Stomach (tissue), 4 donors: ENCODE data around the gene TAX1BP1.

Source experiments
- POLR2AphosphoS5 ChIP-seq, 3 donors: sonication (generic); formaldehyde crosslinking; IDR thresholded peaks; one replicate each; pipeline ENCODE4 v1.6.1; 2016; ENCODE audit warnings: antibody characterized with exemption in 3 of 3
- TF ChIP-seq, protein P1 (sequence below), 7 experiments: fragments of 450-650 bp in 4 of 7; fragments of 200-600 bp in 3 of 7; sonication (generic) in 3 of 7; IDR thresholded peaks; one replicate each; pipeline ENCODE4 v1.5.1; 2016 to 2019; ENCODE audit warnings: antibody characterized with exemption in 7 of 7, control low read depth in 2 of 7, mild to moderate bottlenecking in 1 of 7

DNA sequence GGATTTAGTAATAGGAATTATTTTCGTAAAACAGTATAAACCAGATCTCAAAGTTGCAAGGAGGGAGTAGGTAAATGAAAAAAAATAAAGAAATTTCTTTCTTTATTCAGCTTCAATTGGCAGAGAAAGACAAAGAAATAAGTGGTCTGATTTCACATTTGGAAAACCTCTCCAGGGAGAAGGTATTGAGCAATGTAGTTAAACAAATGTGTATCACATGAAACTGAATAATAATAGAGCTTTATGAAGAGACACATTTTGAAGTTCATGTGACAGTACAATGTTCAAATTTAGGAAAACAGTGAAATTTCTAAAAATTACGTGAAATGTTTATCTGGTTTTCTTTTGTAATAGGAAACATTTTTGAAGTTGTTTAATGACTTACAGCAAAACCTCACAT lies 63.0 kb downstream of the TAX1BP1 start:
- TF ChIP-seq, protein P1, sequence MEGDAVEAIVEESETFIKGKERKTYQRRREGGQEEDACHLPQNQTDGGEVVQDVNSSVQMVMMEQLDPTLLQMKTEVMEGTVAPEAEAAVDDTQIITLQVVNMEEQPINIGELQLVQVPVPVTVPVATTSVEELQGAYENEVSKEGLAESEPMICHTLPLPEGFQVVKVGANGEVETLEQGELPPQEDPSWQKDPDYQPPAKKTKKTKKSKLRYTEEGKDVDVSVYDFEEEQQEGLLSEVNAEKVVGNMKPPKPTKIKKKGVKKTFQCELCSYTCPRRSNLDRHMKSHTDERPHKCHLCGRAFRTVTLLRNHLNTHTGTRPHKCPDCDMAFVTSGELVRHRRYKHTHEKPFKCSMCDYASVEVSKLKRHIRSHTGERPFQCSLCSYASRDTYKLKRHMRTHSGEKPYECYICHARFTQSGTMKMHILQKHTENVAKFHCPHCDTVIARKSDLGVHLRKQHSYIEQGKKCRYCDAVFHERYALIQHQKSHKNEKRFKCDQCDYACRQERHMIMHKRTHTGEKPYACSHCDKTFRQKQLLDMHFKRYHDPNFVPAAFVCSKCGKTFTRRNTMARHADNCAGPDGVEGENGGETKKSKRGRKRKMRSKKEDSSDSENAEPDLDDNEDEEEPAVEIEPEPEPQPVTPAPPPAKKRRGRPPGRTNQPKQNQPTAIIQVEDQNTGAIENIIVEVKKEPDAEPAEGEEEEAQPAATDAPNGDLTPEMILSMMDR (IDR thresholded peaks at IDR 0.05) = no peak
- no peak for TF ChIP-seq POLR2AphosphoS5 (IDR thresholded peaks at IDR 0.05)
